HepG2 (cell line): Measurements from ENCODE around the gene DSC2. TPM values are rescaled to one million over a fixed set of nuclear protein-coding genes. Genes with fewer than 3 reads are reported as not detected.

Source experiments
- ARNT ChIP-seq: fragments of 450-650 bp; IDR thresholded peaks from 2 replicates; pipeline ENCODE4 v1.6.1; 2017
- DPF2 ChIP-seq: sonication (generic); formaldehyde crosslinking; IDR thresholded peaks from 2 replicates; pipeline ENCODE4 v1.4.0; 2020; ENCODE audit warnings: mild to moderate bottlenecking, low read depth, missing genetic modification reagents, borderline replicate concordance
- FOXM1 ChIP-seq: sonication (generic); formaldehyde crosslinking; IDR thresholded peaks from 2 replicates; pipeline ENCODE4 v1.5.0; 2020; ENCODE audit warnings: missing genetic modification reagents
- GTF3A ChIP-seq: sonication (generic); formaldehyde crosslinking; conservative IDR thresholded peaks from 2 replicates; pipeline ENCODE4 v1.4.0; 2020; ENCODE audit warnings: mild to moderate bottlenecking, missing genetic modification reagents
- ISX ChIP-seq: sonication (generic); formaldehyde crosslinking; conservative IDR thresholded peaks from 2 replicates; pipeline ENCODE4 v1.5.0; 2020; ENCODE audit warnings: missing genetic modification reagents
- MATR3 ChIP-seq: sonication (generic); formaldehyde crosslinking; IDR thresholded peaks from 2 replicates; pipeline ENCODE4 v1.4.0; 2020; ENCODE audit warnings: missing genetic modification reagents
- NFATC3 ChIP-seq: sonication (generic); formaldehyde crosslinking; IDR thresholded peaks from 2 replicates; pipeline ENCODE4 v1.5.1; 2020; ENCODE audit warnings: mild to moderate bottlenecking, missing genetic modification reagents
- POGZ ChIP-seq: sonication (generic); formaldehyde crosslinking; IDR thresholded peaks from 2 replicates; pipeline ENCODE4 v1.4.0; 2020; ENCODE audit warnings: mild to moderate bottlenecking, missing genetic modification reagents
- SMC3 ChIP-seq: IDR thresholded peaks from 2 replicates; pipeline ENCODE4 v1.6.1; 2011; ENCODE audit warnings: low read length, improper control_type of control experiment
- SSRP1 ChIP-seq: IDR thresholded peaks from 2 replicates; pipeline ENCODE4 v1.6.1; 2016; ENCODE audit warnings: control low read depth
- TARDBP ChIP-seq: sonication (generic); formaldehyde crosslinking; IDR thresholded peaks from 2 replicates; pipeline ENCODE4 v1.8.0; 2022; ENCODE audit warnings: mild to moderate bottlenecking, missing genetic modification reagents
- ZBTB20 ChIP-seq: sonication (generic); formaldehyde crosslinking; IDR thresholded peaks from 2 replicates; pipeline ENCODE4 v1.8.1; 2023; ENCODE audit warnings: missing genetic modification reagents, low read depth, mild to moderate bottlenecking, borderline replicate concordance
- ZBTB7A ChIP-seq: sonication (generic); formaldehyde crosslinking; IDR thresholded peaks from 2 replicates; pipeline ENCODE4 v1.8.0; 2022; ENCODE audit warnings: mild to moderate bottlenecking, missing genetic modification reagents
- ZFP90 ChIP-seq: sonication (generic); formaldehyde crosslinking; IDR thresholded peaks from 2 replicates; pipeline ENCODE4 v1.8.0; 2022; ENCODE audit warnings: missing genetic modification reagents, mild to moderate bottlenecking, inconsistent platforms, borderline replicate concordance
- ZIK1 ChIP-seq: sonication (generic); formaldehyde crosslinking; IDR thresholded peaks from 2 replicates; pipeline ENCODE4 v1.5.0; 2020; ENCODE audit warnings: mild to moderate bottlenecking, low read depth, missing genetic modification reagents, borderline replicate concordance
- ZNF556 ChIP-seq: sonication (generic); formaldehyde crosslinking; IDR thresholded peaks from 2 replicates; pipeline ENCODE4 v1.4.0; 2020; ENCODE audit warnings: mild to moderate bottlenecking, missing genetic modification reagents, borderline replicate concordance
- ZNF589 ChIP-seq: sonication (generic); formaldehyde crosslinking; conservative IDR thresholded peaks from 2 replicates; pipeline ENCODE4 v1.8.0; 2022; ENCODE audit warnings: mild to moderate bottlenecking, moderate library complexity, missing genetic modification reagents
- ZNF605 ChIP-seq: sonication (generic); formaldehyde crosslinking; IDR thresholded peaks from 2 replicates; pipeline ENCODE4 v1.8.0; 2022; ENCODE audit warnings: mild to moderate bottlenecking, missing genetic modification reagents
- ZNF879 ChIP-seq: sonication (generic); formaldehyde crosslinking; IDR thresholded peaks from 2 replicates; pipeline ENCODE4 v1.8.1; 2023; ENCODE audit warnings: missing genetic modification reagents
- ZNF891 ChIP-seq: sonication (generic); formaldehyde crosslinking; IDR thresholded peaks from 2 replicates; pipeline ENCODE4 v1.5.0; 2020; ENCODE audit warnings: mild to moderate bottlenecking, missing genetic modification reagents
- ZSCAN25 ChIP-seq: sonication (generic); formaldehyde crosslinking; IDR thresholded peaks from 2 replicates; pipeline ENCODE4 v1.8.0; 2022; ENCODE audit warnings: mild to moderate bottlenecking, missing genetic modification reagents
- polyA plus RNA-seq, 8 experiments: library from polyadenylated mRNA; depleted of rRNA in 3 of 8; stranded (reverse) in 7 of 8; unstranded in 1 of 8; fragments of >200 nt; fragmentation: Illumina TruSeq in 4 of 8; extraction: Trizol in 4 of 8; gene quantifications; 2 replicates each; pipeline versions ENCODE4 v1.2.1 to v1.2.3, GENCODE V29; 2011 to 2016; ENCODE audit warnings: low read depth in 4 of 8, missing spikeins in 1 of 8, mixed read lengths in 1 of 8; ENCODE audit not compliant: insufficient read depth in 1 of 8
- total RNA-seq, 5 experiments: library from RNA; depleted of rRNA; stranded (reverse); fragments of >200 nt; fragmentation: Illumina TruSeq; extraction: Trizol; gene quantifications; 2 replicates each; pipeline ENCODE4 v1.2.3, GENCODE V29; 2016; ENCODE audit warnings: low read depth in 1 of 5
- TF ChIP-seq, protein P1 (sequence below): sonication (generic); formaldehyde crosslinking; IDR thresholded peaks from 2 replicates; pipeline ENCODE4 v1.4.0; 2020; ENCODE audit warnings: missing genetic modification reagents
- TF ChIP-seq, protein P2 (sequence below): sonication (generic); formaldehyde crosslinking; conservative IDR thresholded peaks from 2 replicates; pipeline ENCODE4 v1.8.1; 2023; ENCODE audit warnings: missing genetic modification reagents
- TF ChIP-seq, protein P3 (sequence below): sonication (generic); formaldehyde crosslinking; IDR thresholded peaks from 2 replicates; pipeline ENCODE4 v1.4.0; 2020; ENCODE audit warnings: mild to moderate bottlenecking, missing genetic modification reagents
- TF ChIP-seq, protein P4 (sequence below): sonication (generic); formaldehyde crosslinking; IDR thresholded peaks from 2 replicates; pipeline ENCODE4 v1.4.0; 2020; ENCODE audit warnings: mild to moderate bottlenecking, missing genetic modification reagents
- TF ChIP-seq, protein P5 (sequence below): IDR thresholded peaks from 2 replicates; pipeline ENCODE4 v1.6.1; 2016; ENCODE audit warnings: mild to moderate bottlenecking, missing biosample characterization, missing genetic modification reagents

DSC2 gene
- total and polyA plus RNA-seq, 2 of the 13 experiments (the other 11 are each of a cell fraction or from before 2014, with no cell fraction given) = 7.2 to 24.9 TPM

DNA sequence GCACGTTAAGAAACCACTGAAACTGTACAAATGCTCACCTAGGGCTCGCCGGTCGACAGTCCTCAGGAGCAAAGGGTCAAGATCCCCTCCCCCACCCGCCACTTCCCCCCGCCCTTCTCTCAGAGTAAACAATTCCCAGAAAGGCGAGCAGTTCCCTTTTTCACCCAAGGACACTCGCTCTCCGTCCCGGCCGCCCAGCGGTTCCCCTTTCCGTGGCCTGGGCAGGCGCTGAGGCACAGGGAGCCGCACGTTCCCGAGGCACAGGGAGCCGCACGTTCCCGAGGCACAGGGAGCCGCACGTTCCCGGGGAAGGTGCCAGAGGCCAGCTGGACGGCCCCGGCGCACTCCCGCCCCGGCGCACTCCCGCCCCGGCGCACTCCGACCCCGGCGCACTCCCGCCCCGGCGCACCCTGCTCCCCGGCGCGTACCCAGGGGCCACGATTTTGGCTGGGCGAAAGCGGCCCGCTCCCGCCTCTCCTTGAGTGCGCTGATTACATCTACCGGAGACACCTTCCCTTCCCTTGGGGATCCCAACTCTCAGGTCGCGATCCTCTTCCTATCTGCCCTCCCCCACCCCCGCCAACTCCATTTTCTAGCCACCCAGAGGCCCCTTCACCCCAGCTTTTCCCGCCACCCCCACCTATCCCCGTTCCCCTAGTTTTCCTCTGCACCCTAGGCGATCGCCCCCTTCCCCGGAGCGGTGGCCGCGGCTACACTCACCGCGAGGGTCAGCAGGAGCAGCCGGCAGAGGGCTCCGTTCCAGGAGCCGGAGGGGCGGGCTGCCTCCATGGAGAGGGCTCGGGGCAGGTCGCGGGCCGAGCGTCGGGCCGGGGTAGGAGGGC lies 817 bp downstream of the DSC2 start (continued):
- TF ChIP-seq ZIK1 (no peak; the same call in 1 of the 2 replicates), ZNF556 (CRISPR knock-in tag) (peak; percentile 56; the same call in 1 of the 2 replicates), ZSCAN25 (no peak), ISX (no peak), GTF3A (no peak), NFATC3 (CRISPR knock-in tag) (no peak), ZNF589 (CRISPR knock-in tag) (0 out of 2 replicates have a peak, but pooled peaks have one; percentile 45), ZNF605 (CRISPR knock-in tag) (no peak), ZFP90 (CRISPR knock-in tag) (no peak), DPF2 (CRISPR knock-in tag) (no peak), FOXM1 (CRISPR knock-in tag) (no peak), SMC3 (no peak), ARNT (no peak), SSRP1 (CRISPR knock-in tag) (no peak), ZBTB20 (no peak), ZNF891 (no peak), MATR3 (CRISPR knock-in tag) (no peak), ZBTB7A (CRISPR knock-in tag) (no peak), ZNF879 (CRISPR knock-in tag) (no peak), POGZ (CRISPR knock-in tag) (no peak), TARDBP (no peak)
- TF ChIP-seq, protein P1, sequence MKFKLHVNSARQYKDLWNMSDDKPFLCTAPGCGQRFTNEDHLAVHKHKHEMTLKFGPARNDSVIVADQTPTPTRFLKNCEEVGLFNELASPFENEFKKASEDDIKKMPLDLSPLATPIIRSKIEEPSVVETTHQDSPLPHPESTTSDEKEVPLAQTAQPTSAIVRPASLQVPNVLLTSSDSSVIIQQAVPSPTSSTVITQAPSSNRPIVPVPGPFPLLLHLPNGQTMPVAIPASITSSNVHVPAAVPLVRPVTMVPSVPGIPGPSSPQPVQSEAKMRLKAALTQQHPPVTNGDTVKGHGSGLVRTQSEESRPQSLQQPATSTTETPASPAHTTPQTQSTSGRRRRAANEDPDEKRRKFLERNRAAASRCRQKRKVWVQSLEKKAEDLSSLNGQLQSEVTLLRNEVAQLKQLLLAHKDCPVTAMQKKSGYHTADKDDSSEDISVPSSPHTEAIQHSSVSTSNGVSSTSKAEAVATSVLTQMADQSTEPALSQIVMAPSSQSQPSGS (CRISPR knock-in tag) = no peak
- TF ChIP-seq, protein P2, sequence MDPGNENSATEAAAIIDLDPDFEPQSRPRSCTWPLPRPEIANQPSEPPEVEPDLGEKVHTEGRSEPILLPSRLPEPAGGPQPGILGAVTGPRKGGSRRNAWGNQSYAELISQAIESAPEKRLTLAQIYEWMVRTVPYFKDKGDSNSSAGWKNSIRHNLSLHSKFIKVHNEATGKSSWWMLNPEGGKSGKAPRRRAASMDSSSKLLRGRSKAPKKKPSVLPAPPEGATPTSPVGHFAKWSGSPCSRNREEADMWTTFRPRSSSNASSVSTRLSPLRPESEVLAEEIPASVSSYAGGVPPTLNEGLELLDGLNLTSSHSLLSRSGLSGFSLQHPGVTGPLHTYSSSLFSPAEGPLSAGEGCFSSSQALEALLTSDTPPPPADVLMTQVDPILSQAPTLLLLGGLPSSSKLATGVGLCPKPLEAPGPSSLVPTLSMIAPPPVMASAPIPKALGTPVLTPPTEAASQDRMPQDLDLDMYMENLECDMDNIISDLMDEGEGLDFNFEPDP = no peak
- TF ChIP-seq, protein P3, sequence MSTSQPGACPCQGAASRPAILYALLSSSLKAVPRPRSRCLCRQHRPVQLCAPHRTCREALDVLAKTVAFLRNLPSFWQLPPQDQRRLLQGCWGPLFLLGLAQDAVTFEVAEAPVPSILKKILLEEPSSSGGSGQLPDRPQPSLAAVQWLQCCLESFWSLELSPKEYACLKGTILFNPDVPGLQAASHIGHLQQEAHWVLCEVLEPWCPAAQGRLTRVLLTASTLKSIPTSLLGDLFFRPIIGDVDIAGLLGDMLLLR (CRISPR knock-in tag) = no peak; the same call in 1 of the 2 replicates
- TF ChIP-seq, protein P4, sequence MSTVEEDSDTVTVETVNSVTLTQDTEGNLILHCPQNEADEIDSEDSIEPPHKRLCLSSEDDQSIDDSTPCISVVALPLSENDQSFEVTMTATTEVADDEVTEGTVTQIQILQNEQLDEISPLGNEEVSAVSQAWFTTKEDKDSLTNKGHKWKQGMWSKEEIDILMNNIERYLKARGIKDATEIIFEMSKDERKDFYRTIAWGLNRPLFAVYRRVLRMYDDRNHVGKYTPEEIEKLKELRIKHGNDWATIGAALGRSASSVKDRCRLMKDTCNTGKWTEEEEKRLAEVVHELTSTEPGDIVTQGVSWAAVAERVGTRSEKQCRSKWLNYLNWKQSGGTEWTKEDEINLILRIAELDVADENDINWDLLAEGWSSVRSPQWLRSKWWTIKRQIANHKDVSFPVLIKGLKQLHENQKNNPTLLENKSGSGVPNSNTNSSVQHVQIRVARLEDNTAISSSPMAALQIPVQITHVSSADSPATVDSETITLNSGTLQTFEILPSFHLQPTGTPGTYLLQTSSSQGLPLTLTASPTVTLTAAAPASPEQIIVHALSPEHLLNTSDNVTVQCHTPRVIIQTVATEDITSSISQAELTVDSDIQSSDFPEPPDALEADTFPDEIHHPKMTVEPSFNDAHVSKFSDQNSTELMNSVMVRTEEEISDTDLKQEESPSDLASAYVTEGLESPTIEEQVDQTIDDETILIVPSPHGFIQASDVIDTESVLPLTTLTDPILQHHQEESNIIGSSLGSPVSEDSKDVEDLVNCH (CRISPR knock-in tag) = no peak
- TF ChIP-seq, protein P5, sequence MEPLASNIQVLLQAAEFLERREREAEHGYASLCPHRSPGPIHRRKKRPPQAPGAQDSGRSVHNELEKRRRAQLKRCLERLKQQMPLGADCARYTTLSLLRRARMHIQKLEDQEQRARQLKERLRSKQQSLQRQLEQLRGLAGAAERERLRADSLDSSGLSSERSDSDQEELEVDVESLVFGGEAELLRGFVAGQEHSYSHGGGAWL (CRISPR knock-in tag) = peak; percentile 23; the same call in 1 of the 2 replicates
